DND-41 (cell line): Measurements from ENCODE around the gene FOXD4L3.
"Not testable (repeated sequence)": the region's sequence is repeated elsewhere in the genome, so short reads cannot be mapped to it uniquely, and the experiment has no call there.

Source experiments
- ATAC-seq: fragments of 200-7000 bp; cut with Tn5 transposase; 3 replicates; pipeline ENCODE4 v1.9.1; 2021; ENCODE audit warnings: low read depth; ENCODE audit not compliant: insufficient read depth
- DNase-seq: peaks from one replicate; pipeline ENCODE4 v3.0.0-alpha.2; 2020
- H2AFZ ChIP-seq: 2 replicates; pipeline ENCODE4 v1.6.0; 2012; ENCODE audit warnings: low read depth, low read length
- H3K27ac ChIP-seq: 2 replicates; pipeline ENCODE4 v1.5.1; 2012; ENCODE audit warnings: low read length, inconsistent platforms
- H3K27me3 ChIP-seq: fragments of 200-600 bp; sonication (generic); 2 replicates; pipeline ENCODE4 v1.6.0; 2012; ENCODE audit warnings: low read length, mild to moderate bottlenecking, inconsistent platforms; ENCODE audit not compliant: insufficient read depth, poor library complexity
- H3K36me3 ChIP-seq: 2 replicates; pipeline ENCODE4 v1.5.1; 2012; ENCODE audit warnings: low read length, inconsistent platforms; ENCODE audit not compliant: insufficient read depth
- H3K4me1 ChIP-seq: 2 replicates; pipeline ENCODE4 v1.5.1; 2012; ENCODE audit warnings: mild to moderate bottlenecking, low read length; ENCODE audit not compliant: insufficient read depth
- H3K4me2 ChIP-seq: 2 replicates; pipeline ENCODE4 v1.6.0; 2012; ENCODE audit warnings: mild to moderate bottlenecking, moderate library complexity, low read length, inconsistent platforms; ENCODE audit not compliant: insufficient read depth
- H3K4me3 ChIP-seq, 2 experiments: fragments of 200-600 bp in 1 of 2; shearing (Covaris generic) in 1 of 2; 2 replicates each; pipeline ENCODE4 v1.5.1; 2012 to 2016; ENCODE audit warnings: inconsistent platforms in 2 of 2, low read length in 2 of 2, mild to moderate bottlenecking in 2 of 2, low read depth in 1 of 2, moderate library complexity in 1 of 2
- H3K79me2 ChIP-seq: 2 replicates; pipeline ENCODE4 v1.6.0; 2012; ENCODE audit warnings: low read length, inconsistent platforms; ENCODE audit not compliant: insufficient read depth
- H3K9ac ChIP-seq: 2 replicates; pipeline ENCODE4 v1.6.0; 2012; ENCODE audit warnings: low read depth, mild to moderate bottlenecking, inconsistent platforms, low read length, moderate library complexity
- H3K9me3 ChIP-seq: 2 replicates; pipeline ENCODE4 v1.5.1; 2012; ENCODE audit warnings: low read length, moderate library complexity, mild to moderate bottlenecking, inconsistent platforms; ENCODE audit not compliant: insufficient read depth, severe bottlenecking
- H4K20me1 ChIP-seq: 2 replicates; pipeline ENCODE4 v1.6.0; 2012; ENCODE audit warnings: low read length; ENCODE audit not compliant: insufficient read depth

The FOXD4L3 gene

GRCh38 chr9:68307654-68308053, 5.0 kb downstream of the FOXD4L3 start:
- not testable (repeated sequence) for H3K27me3 ChIP-seq, H3K4me2 ChIP-seq, ATAC-seq, H3K79me2 ChIP-seq, DNase-seq, H3K4me3 ChIP-seq, H3K9me3 ChIP-seq, H3K27ac ChIP-seq, H3K9ac ChIP-seq, H2AFZ ChIP-seq, H3K36me3 ChIP-seq, H3K4me1 ChIP-seq, H4K20me1 ChIP-seq

DNA sequence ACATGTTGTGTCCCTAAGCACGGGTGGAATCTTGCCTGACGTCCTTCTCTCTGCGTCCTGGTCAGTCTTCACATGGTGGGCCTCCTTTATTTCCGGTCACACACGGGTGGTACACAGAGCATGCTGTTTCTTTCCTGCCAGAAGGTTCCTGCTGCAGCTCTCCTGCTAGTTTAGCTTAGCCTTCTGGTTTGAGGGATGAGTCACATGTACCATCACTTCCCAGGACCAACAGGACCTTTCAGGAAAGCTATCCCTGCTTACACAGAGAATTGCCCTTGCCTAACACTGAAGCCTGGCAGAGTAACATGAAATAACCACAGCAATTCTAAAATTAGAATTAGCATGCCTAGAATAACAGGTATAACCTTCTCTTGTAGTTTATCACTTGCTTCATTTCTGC, 8.5 kb downstream of the FOXD4L3 start:
- not testable (repeated sequence) for H3K4me1 ChIP-seq, DNase-seq, H2AFZ ChIP-seq, H3K4me3 ChIP-seq, H3K9me3 ChIP-seq, H3K79me2 ChIP-seq, H3K9ac ChIP-seq, H3K27me3 ChIP-seq, ATAC-seq, H3K27ac ChIP-seq, H3K4me2 ChIP-seq, H4K20me1 ChIP-seq, H3K36me3 ChIP-seq

GRCh38 chr9:68318209-68318608, 15.5 kb downstream of the FOXD4L3 start:
- not testable (repeated sequence) for H3K4me2 ChIP-seq

DNA sequence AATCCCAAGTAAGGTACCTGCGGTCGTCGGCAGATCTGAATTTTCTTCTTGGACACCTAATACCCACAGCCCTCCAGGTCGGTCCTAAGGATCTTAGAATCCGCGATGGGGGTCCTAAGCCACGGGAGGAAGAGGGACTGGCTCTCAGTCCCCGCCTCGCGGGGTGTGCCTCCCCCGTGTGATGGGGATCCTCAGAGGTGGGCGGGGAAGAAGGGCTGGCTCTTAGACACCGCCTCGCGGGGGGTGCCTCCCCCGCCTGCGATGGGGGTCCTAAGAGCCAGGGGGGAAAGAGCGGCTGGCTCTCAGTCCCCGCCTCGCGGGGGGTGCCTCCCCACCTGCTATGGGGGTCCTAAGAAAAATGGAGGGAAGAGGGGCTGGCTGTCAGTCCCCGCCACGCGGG, 21.1 kb downstream of the FOXD4L3 start:
- DNase-seq, H3K79me2 ChIP-seq, H2AFZ ChIP-seq, H3K36me3 ChIP-seq, H3K27me3 ChIP-seq, H3K9ac ChIP-seq, H3K27ac ChIP-seq, H3K4me2 ChIP-seq, H3K4me1 ChIP-seq, H3K4me3 ChIP-seq, H4K20me1 ChIP-seq, H3K9me3 ChIP-seq, ATAC-seq: not testable (repeated sequence)

More at GRCh38 chr9:68318209-68318608, 15.5 kb downstream of the FOXD4L3 start:
- H3K79me2 ChIP-seq, ATAC-seq, H3K9me3 ChIP-seq, H3K27me3 ChIP-seq, H4K20me1 ChIP-seq, H2AFZ ChIP-seq, H3K27ac ChIP-seq, H3K9ac ChIP-seq, H3K36me3 ChIP-seq, DNase-seq, H3K4me3 ChIP-seq, H3K4me1 ChIP-seq: not testable (repeated sequence)

- ATAC-seq, H3K4me3 ChIP-seq: not testable (repeated sequence)
These were observed 21.9 kb downstream of the FOXD4L3 start for GRCh38 chr9:68324518-68324917.

DNA sequence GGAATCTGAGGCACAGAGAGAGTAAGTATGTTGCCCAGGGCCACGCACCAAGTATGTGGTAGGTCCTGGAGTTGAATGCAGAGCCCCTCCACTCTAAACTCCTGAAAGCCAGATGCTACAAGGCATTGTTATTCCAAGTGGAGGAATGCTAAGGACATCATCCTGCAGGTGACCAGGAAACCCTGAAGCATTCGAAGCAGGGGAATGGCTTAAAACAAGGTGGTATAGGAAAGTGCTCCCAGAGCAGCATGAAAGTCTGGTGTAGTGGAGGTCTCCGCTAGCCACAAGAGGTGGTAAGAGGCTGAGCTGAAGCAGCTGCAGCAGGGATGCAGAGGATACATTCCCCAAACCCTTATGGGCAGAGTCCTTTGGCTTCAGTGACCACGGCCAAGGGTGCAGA, 26.4 kb downstream of the FOXD4L3 start:
- not testable (repeated sequence) for H4K20me1 ChIP-seq, H3K9me3 ChIP-seq, H3K9ac ChIP-seq, H3K27me3 ChIP-seq, H3K4me1 ChIP-seq, ATAC-seq, H3K27ac ChIP-seq, H2AFZ ChIP-seq, H3K4me2 ChIP-seq, H3K79me2 ChIP-seq, H3K36me3 ChIP-seq, H3K4me3 ChIP-seq, DNase-seq

More at GRCh38 chr9:68324518-68324917, 21.9 kb downstream of the FOXD4L3 start:
- not testable (repeated sequence) for H3K4me2 ChIP-seq, H3K4me1 ChIP-seq, H3K9me3 ChIP-seq, H3K9ac ChIP-seq, H4K20me1 ChIP-seq, H2AFZ ChIP-seq, DNase-seq, H3K27me3 ChIP-seq, H3K27ac ChIP-seq, H3K36me3 ChIP-seq, H3K79me2 ChIP-seq

GRCh38 chr9:68330531-68331173, 28.0 kb downstream of the FOXD4L3 start:
- H3K27ac ChIP-seq, H2AFZ ChIP-seq, H3K9ac ChIP-seq, H3K9me3 ChIP-seq, ATAC-seq, H4K20me1 ChIP-seq, H3K4me1 ChIP-seq, DNase-seq, H3K36me3 ChIP-seq, H3K79me2 ChIP-seq, H3K27me3 ChIP-seq, H3K4me3 ChIP-seq, H3K4me2 ChIP-seq: not testable (repeated sequence)

DNA sequence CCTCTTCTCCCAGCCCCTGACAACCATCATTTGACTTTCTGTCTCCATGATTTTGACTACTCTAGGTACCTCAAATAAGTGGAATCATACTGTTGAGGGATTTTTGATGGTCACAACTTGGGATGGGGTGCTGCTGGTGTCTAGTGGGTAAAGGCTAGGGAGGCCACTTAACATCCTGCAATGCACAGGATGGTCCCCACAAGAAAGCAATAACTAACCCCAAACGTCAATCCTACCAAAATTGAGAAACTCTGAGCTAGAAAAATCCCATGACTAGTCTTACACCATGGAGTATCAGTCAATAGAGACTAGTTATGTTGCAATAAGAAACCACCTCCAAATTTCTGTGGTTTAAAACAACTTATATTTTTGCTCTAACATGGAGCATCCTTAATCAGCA, 29.5 kb downstream of the FOXD4L3 start:
- DNase-seq, ATAC-seq: not testable (repeated sequence)

More for the DNA sequence above, 29.5 kb downstream of the FOXD4L3 start:
- H3K4me3 ChIP-seq, H3K27ac ChIP-seq, H3K4me2 ChIP-seq, H3K4me1 ChIP-seq, H3K36me3 ChIP-seq, H4K20me1 ChIP-seq, H2AFZ ChIP-seq, H3K79me2 ChIP-seq, H3K9me3 ChIP-seq, H3K27me3 ChIP-seq, H3K9ac ChIP-seq: not testable (repeated sequence)
